SU-DHL-6 (cell line): Measurements from ENCODE around the gene DNAJC10.

Experiments used
- CTCF ChIP-seq: fragments of 200-600 bp; sonication (generic); IDR thresholded peaks from one replicate; pipeline ENCODE4 v1.5.1; 2017; ENCODE audit warnings: antibody characterized with exemption, mild to moderate bottlenecking, low read length, moderate library complexity; ENCODE audit not compliant: insufficient read depth, poor library complexity, severe bottlenecking
- EZH2phosphoT487 ChIP-seq: fragments of 200-600 bp; sonication (generic), shearing (Covaris generic); conservative IDR thresholded peaks from 2 replicates; pipeline ENCODE4 v1.6.1; 2018; ENCODE audit warnings: mild to moderate bottlenecking, antibody characterized with exemption, low read length, moderate library complexity, mixed read lengths

GRCh38 chr2:182833084-182833854 is 117.2 kb downstream of the DNAJC10 start:
- TF ChIP-seq CTCF (no peak), EZH2phosphoT487 (no peak)
